Fibroblast of peridontal ligament (primary cell): ENCODE measurements around the gene YIPF5.

Source experiments
- DNase-seq: peaks from one replicate; pipeline ENCODE4 v3.0.0-alpha.2; 2010; ENCODE audit errors: extremely low read depth

The YIPF5 gene

DNA sequence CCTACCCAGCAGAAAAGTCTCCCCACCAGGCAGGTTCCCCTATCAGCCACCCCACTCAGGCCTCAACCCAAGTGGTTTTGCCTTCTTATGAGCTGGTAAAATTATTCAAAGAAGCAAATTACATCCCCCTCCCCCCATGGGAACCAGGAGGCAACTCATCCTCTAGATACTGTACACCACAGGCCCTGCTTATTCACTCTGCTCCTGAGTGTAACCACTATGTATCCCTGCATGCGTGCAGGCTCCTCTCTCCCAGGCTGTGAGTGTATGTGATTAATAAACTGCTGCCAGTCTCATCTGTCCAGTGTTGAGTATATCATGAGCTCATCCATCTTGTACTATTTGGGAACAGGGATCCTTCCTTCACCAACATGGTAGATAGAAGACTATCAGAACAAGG, 8.8 kb upstream of the YIPF5 start:
- no peak for DNase-seq

DNA sequence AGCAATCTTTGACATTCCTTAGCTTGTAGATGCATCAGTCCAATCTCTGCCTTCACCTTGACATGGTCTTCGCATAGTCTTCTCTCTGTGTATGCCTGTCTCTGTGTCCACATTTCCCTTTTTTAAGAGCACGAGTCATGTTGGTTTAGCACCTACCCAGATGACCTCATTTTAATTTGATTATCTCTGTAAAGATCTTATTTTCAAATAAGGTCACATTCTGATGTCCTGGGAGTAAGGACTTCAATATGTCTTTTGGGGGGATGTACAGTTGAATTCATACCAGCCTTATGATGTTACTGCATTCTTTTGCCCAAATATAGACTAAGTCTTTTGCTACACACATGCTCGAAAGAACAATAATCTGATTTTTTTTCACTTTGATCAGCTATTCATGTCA, 7.1 kb upstream of the YIPF5 start:
- DNase-seq: peak; percentile 25

DNA sequence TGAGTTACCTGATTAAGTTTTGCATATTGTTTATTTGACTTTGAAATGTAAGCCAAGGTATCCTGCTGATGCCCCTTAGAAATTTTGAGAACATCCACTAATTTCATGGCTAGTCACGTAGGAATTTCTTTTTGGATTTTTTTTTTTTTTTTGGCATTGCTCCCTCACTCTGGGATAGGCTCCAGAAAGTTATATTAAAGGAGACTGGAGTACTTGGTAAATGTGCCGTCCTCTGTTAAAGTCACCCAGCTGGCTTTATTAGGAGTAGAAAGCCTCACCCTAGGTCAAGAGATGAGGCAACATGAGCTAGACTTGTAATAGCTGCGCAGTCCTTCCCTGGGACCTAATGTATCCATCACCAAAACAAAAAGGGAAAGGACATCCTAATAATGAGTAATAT, 3.3 kb upstream of the YIPF5 start:
- DNase-seq: peak; percentile 47

DNA sequence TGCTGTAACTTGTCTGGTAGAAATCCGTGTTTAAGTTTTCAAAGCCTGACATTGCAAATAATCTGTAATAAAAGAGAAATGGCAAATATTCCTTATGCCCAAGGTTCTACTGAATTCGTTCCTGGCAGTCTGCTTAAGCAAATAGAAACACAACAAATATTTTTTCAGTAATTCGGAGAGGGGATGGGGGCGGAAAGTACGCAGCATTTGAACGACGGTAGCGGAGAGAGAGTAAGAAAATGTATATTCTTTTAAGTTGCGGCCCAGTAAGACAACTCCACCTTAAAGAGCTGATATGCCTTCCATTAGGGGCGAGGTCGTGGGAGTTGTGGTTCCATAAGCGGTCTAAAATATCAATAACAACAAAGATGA, 569 bp downstream of the YIPF5 start:
- no peak for DNase-seq

DNA sequence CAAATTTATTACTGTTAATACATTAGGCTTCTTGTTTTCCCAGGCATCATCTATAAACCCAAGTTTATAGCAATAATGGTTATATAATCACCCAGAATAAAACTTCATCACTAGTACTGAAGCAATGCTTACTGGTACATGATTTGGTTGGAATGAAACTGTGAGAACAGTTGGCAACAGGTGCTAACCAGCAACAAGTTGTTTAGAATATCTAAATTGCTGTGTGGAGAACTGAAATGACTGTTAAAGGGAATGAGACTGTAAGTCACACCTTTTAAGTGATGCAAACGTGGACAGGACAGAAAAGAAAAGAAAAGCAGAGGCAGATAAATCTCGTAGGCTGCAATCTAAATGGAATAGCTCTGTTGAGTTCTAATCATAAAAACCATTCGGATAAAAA, 2.5 kb downstream of the YIPF5 start:
- DNase-seq: no peak

DNA sequence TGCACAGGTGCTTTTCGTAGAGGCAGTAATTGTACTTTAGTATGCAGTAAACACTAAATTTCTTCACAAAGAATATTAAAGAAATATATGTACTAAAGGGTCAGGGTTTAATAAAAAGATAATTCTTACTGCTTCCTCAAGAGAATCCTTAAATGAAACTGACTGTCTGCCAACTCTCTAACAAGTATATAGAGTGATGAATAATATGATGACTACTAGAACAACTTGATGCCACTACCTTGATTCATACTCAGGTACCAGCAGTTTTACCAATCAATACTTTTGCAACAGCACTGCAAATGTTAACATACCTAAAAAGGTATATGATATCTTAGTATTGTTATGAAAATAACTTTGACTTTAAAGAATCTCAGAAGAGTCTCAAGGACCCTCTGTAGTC, 3.8 kb downstream of the YIPF5 start:
- DNase-seq: no peak

DNA sequence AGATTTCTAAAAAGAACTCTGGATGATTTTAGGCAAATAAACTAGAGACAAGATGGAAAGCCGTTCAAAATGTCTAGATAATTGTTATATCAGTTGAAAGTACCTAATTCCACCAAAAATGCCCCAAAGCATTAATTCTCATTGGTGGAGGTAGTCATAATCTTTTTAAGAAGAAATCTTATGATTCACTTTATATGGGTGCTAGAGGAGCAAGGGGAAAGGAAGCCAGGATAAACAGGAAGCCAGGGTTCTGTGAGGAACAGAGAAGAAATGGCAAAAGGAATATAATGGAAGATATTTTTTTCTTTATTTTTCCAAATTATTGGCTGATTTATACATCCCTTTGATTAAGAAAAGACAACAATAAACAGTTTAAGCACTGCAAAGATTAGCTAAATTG, 7.8 kb downstream of the YIPF5 start:
- no peak for DNase-seq

DNA sequence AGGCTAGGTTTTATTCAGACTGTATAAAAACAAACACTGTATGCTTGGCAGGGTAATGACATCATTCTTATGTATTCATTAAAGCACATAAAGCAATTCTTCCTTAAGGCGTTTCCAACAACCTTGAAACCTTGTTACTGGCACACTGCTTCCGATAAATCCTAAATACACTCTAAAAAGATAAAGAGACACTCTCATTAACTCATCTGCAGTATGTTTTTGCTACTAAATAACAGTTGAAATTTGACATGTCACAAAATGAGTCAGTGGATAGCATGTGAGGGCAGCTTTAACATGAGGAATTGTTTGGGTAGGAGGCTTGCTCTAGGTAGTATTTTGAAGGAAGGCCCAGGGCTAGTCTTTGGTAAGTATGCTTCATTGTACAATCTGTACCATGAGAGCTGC, 13.7 kb downstream of the YIPF5 start:
- DNase-seq: no peak

DNA sequence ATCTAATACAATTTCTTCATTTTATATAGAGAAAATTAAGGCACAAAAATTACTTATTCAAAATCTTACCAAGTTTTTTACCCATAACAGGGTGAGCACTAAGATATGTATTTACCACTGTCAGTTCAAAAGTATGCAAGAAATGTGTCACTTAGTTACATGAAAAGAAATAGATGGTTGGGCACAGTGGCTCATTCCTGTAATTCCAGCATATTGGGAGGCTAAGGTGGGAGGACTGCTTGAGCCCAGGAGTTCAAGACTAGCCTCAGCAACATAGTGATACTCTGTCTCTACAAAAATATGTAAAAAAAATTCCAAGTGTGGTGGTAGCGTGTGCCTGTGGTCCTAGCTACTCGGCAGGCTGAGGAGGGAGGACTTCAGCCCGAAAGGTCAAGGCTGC, 19.4 kb downstream of the YIPF5 start:
- DNase-seq: no peak

DNA sequence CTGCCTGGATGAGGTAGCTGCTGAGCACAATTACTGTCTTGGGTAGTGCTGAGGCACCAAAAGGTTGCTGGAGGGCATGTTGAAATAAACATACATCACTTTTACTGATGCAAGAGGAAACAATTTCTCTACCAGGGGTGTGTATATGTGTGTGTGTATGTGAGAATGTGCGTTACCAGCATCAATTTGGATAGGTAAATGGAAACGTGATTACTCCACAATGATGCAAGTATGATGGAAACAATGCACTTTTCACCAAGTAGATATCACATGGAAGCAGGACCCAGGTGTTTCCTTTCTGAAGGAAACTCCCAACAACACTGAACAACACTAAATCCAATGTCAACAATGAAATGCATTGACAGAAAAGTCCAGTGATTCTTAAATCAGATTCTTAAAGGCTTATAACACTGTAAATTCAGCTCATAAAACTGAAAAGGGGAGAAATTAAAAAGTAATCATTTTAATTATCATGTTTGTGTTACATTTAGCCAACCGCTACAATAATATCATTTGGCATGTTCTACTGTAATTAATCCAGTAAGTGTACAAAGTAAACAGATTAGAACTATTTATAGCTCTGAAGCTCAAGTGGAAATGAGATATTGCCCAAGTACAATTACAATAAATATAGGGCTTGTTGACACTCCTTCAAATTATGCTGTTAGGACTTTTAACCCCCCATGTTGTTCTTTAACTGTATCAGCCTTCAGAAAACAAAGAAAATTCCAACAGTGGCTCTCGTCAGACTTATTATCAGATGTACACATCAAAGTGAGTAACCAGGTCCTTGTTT, 25.3 kb downstream of the YIPF5 start:
- DNase-seq: no peak

DNA sequence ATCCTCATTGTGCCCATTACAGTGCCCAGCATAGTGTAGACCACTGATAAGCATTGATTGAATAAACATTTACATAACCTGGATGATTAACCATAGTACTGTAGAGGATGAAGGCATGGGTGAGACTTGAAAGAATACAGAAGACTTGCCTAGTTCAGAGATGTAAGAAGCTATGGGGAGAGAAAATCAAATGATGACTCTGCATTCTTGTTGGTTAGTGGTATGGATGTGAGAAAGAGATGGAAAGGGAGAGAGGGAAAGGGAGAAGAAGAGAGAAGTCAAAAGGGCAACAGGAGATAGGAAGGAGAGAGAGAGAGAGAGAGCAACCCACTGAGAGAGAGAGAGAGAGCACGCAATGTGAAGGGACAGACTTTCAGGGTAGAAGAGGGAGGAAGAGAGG, 26.8 kb downstream of the YIPF5 start:
- DNase-seq: no peak

DNA sequence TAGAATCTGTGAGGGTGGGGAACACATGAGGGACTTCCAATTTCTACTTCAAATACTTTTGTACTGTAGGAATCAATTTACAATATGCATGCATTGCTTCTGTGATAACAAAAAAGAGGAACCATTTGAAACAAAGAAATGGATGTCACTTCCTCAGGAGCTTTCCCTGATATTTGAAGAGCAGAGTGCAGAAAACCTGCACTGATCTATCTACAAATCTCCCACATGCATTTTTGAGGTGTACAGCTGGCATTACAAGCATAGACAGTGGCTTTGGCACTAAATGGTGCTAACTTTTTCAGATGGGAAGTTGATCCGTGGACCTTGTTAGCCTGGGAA, 27.7 kb downstream of the YIPF5 start:
- DNase-seq: no peak

DNA sequence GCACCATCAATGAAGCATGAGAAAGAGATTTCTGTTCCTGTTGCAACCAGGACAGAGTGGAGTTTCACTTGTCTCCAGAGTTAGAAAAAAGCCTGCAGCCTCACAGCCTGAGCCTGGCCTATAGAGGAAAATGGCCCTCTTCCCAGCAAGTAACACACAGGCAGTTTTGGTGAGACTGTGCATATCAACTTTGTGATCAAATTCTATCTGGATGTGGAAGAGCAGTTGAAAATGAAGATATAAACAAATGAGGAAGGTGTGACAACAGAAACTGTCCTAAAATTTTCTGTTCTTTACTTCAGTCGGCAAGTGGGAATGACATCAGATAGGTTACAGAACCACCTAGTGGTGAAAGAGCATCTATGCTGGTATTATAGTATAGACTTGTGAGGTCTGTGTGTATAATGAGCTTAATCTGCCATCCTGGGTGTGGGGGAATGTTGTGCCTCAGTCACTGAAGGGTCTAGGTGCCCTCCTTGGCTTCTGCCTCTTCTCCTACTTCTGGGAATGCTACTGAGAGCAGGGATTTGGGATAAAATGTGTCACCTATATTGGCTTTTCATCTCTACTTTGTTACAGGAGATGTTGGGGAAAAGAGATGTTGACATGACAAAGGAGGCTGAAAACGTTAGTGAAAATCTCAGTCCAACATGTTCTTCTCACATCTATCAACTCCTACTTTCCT, 28.2 kb downstream of the YIPF5 start:
- DNase-seq: peak; percentile 78

DNA sequence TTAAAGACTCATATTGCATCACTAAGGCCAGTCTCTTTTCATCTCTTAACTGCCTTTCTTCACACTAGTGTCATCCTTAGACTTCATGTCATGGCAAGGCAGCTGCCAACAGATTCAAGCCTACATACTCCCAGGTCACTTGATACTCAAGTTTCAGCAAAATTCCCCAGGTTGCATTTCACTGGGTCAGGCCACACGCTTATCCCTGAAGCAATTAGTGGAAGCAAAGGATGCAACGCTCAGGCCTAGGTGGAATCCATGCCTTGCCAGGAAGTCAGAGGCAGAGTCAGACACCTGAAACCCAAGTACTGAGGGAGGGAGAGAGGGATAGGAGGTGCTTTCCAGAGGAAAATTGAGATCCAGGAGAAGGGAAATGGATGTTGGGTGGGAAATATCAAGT, 28.9 kb downstream of the YIPF5 start:
- DNase-seq: no peak

DNA sequence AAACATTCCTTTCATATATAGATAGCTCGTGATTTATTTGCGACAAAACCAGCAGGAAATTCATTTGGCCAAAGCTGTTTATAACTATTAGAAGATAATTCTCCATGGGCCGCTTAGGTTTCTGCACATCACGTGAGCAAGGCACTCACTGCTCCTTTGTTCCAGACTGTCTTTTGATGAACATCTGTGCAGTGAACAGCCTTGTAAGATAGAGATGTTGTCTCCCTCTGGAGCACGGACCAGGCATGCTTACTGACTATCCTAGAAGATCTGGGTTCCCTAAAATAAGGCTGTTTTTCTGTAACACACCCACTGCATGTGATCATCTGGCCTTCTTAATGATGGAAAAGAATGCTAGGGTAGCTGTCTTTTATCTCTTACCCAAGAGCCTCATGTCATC, 30.9 kb downstream of the YIPF5 start:
- DNase-seq: peak; percentile 61

DNA sequence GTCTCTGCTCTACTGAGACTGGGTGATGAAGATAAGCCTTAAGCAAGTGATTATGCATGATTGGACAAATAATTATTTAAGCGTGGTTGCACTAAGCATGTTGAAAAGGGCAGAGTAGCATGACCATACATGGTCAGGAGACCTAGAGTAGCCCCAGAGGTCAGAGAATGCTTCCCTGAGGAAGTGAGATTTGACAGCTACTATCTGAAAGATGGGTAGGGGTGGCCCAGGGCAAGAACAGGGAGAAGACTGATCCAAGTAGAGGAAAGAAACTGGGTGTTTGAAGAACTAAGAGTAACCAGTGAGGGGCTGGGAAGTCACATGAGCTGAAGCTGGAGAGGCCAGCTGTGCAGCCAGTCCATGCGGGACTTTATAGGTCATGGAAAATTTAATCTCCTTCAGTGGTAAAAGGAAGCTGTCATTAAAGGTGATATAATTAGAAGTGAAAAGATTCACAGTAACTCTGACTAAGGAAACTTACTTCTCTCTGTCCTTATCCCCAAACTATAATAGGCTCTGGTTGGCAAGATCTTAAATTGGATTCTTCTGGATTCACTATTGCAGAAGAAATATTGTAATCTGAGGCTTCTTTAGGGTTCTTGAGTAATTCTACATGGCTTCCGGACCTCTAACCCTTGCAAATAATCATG, 35.2 kb downstream of the YIPF5 start:
- no peak for DNase-seq

DNA sequence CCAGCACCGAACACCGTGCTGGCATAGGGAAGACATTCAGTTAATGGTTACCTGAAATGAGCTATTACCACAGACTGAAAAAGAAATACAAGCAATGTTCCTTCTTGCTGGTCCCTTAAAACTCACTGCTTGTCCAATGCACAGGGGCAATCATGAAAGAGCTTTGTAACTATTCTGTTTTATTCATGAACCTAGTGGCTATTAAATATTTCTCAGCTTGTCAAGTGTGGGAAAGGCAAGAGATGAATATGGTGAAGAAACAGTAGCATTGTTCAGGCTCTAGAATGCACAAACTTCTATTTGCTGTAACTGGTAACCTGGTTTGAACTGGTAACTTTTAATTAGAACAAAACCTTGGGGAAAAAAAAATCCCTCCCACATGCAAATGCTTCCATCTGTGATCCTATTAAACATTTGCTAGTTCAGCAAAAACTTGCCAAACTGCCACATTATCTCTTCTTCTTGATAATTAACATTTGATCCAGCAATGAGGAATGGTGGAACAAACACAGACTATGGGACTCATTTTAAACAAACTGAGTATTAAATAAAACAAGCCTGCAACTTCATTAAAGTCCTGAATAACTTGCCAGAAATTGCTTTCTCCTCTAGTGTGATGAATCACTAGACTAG, 36.1 kb downstream of the YIPF5 start:
- no peak for DNase-seq

DNA sequence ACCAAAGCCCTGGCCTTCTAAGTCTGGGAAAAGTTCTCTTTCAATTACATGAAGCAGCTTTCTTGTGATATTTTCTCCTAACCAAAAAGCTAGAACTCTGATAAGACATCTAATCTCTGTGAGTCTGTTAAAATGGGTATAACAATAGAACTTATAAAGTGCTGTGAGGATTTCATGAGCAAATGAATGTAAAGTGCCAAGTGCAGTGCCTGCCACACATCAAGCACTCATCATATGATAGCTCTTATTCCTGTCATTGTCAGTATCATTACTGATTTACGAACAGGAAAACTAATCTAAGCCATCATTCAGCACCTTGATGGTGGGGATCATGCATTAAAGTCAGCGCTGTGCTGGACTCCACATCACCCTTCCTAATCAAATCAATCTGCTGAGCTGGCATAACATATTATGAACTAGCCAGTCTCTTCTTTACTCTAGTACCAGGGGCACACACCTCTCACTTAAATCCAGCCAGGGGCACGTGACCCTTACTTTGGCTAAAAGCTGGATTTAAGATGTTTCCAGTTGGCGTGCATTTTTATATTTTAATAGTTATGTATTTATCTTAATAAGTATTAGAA, 37.3 kb downstream of the YIPF5 start:
- no peak for DNase-seq

DNA sequence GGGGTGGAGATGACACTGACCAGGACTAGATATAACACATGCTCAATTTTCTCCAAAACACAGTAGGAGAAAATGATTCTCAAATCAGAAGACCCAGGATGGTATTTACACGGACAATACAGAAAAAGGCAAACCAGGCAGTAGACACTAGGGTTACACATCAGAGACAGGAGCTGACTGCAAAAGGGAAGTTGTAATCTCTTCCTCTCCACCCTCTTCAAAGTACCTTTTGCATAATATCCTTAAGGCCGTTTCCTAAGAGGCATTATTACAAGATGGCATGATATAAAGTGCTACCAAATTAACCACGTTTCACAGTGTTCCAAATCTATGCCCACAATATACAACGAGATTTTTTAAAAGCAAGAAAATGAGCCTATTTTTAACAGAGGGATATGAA, 39.2 kb downstream of the YIPF5 start:
- no peak for DNase-seq

DNA sequence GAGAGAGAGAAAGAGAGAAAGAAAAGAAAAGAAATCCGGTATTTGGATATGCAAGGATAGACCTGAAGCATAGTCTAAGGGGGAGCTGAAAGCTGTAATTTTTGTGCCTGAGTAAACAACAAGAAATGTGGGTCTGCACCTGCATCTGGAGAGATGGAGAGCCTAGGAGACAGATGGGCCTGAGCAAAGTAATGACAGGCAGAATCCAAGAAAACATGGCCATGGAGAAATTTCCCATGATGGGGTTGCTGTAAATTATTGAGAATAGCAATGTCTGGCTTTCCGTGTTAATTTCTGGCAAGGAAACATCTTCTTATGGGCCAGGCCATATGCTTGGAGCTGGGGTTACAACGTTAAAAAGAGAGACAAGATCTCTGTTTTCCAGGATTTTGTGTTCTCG, 40.2 kb downstream of the YIPF5 start:
- no peak for DNase-seq

DNA sequence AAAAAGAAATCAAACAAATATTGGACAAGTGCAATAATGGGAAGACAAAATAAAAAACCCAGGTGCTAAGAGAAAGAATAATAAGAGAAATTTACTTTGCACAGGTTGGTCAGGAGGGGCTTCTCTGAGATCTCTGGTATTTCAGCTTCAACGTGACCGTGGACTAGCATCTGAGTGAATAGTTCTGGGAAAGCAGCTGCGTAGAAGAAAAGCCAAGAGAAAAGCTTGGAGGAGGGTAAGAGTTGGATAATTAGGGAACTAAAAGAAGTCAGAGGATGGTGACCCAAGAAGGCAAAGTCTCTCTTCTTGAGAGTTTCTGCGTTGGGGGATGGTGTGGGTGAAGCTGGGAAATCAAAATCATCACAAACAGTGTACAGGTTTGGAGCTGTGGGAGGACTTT, 41.6 kb downstream of the YIPF5 start:
- DNase-seq: no peak

DNA sequence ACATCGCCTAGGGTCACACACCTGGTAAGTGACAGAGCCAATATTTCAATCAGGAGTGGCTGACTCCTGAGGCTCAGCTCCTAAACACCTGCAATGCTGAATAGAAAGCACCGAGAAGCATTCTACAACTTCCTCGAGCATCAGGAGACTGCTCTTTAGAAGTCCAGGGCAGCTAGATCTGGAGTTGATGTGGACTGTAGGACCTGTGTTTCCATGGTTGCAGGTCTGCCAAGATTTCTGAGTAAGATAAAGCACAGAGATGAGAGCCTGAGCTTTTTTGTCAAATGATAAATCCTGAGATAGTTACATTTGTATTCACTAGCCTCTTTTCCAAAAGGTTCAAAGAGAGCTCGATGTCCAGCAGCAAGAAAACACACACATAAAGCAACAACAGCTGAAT, 43.8 kb downstream of the YIPF5 start:
- no peak for DNase-seq
